ENCODE results near the gene POLDIP3.

- TF ChIP-seq CTCF (IDR thresholded peaks at IDR 0.05; ENCODE audit: insufficient read depth, low read length, poor library complexity, severe bottlenecking), result no peak
- no peak for TF ChIP-seq EZH2phosphoT487 (conservative IDR thresholded peaks at IDR 0.05; ENCODE audit: low read length)
These were observed 41.9 kb upstream of the POLDIP3 start for GRCh38 chr22:42656578-42656977.

Data from SU-DHL-6 (cell line).